Activated T-cell treated with anti-CD3 and anti-CD28 coated beads, Interleukin-2, amount 50 U/mL, for 72 hours (primary cell): Measurements from ENCODE around the gene NFE2L2. TPM values are rescaled to one million over a fixed set of nuclear protein-coding genes. Genes with fewer than 3 reads are reported as not detected.
"Not testable (repeated sequence)": the region's sequence is repeated elsewhere in the genome, so short reads cannot be mapped to it uniquely, and the experiment has no call there.

Experiments
- ATAC-seq, 2 donors: fragments of 150-1000 bp; cut with Tn5 transposase; replicated peaks in 1 of 2; 2 replicates each; pipeline ENCODE4 v1.10.0; 2021; ENCODE audit warnings: moderate library complexity in 2 of 2, mild to moderate bottlenecking in 1 of 2
- DNase-seq, 2 donors: peaks; one replicate each; pipeline ENCODE4 v3.0.0; 2021 to 2022; ENCODE audit warnings: mixed read lengths in 1 of 2
- H3K27ac Mint-ChIP-seq: one replicate; pipeline ENCODE4 v1.8.0; 2022; ENCODE audit warnings: mild to moderate bottlenecking, moderate library complexity, mixed read lengths
- H3K27me3 Mint-ChIP-seq: one replicate; pipeline ENCODE4 v1.8.0; 2022; ENCODE audit warnings: low read depth, mixed read lengths
- H3K36me3 Mint-ChIP-seq, 2 donors: one replicate each; pipeline ENCODE4 v1.8.0; 2022; ENCODE audit warnings: mixed read lengths in 2 of 2, mild to moderate bottlenecking in 1 of 2; ENCODE audit not compliant: insufficient read depth in 2 of 2
- H3K4me1 Mint-ChIP-seq: one replicate; pipeline ENCODE4 v1.8.0; 2022; ENCODE audit warnings: low read depth, mixed read lengths
- H3K4me3 Mint-ChIP-seq, 2 donors: one replicate each; pipeline ENCODE4 v1.8.0; 2022; ENCODE audit warnings: mild to moderate bottlenecking in 2 of 2, mixed read lengths in 2 of 2, moderate library complexity in 2 of 2
- H3K9me3 Mint-ChIP-seq, 2 donors: one replicate each; pipeline ENCODE4 v1.8.0; 2022; ENCODE audit warnings: mixed read lengths in 2 of 2
- total RNA-seq, 2 donors: library from RNA; stranded (reverse); gene quantifications; one replicate each; pipeline ENCODE4 v1.2.3, GENCODE V29; 2022

Gene NFE2L2
- total RNA-seq, 2 donors from 2014 or later = 74.6 to 81.4 TPM

DNA sequence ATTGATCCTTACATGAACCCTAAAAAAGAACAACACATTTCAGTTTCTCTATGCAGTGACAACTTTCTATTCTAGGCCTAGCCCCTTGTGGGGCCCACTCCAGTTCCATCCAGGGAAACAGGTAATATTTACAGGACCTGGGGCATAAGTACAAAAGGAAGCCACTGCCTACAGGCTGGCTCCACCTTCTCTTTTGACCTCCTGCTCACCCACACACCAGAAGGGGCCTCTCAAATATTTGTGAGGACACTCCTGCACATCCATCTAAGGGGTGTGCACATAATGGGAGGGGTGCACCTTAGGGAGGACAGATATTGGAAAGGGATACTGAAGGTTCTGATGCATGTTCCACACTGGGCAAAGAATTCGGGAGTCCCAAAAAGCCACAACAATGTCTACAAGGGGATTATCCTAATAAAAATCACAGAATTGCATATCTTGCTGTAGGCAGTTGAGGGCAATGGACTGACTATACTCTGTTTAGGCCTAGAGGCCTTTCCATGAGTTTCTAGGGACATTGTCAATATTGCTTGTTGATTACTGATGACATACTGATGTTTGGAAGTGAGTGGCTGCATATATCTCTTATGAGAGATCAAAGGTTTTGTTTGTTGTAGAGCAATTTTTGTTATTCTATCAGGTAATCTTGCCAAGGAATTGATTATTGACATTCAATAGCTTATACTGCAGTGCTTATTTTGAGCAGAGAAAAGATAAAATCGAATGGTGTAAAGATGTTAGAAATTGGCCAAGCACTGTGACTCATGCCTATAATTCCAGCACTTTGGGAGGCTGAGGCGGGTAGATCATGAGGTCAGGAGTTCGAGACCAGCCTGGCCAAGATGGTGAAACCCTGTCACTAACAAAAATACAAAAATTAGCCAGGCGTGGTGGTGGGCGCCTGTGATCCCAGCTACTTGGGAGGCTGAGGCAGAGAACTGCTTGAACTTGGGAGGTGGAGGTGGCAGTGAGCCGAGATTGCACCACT lies 75.8 kb downstream of the NFE2L2 start:
- ATAC-seq (no peak), DNase-seq (no peak)
- H3K9me3 Mint-ChIP-seq = no peaks in the 10 kb centered on the region
- no peaks in the 10 kb centered on the region for H3K36me3 Mint-ChIP-seq
- H3K4me1 Mint-ChIP-seq = no peaks in the 10 kb centered on the region
- H3K27me3 Mint-ChIP-seq = peaks cover 7% of the 10 kb centered on the region
- H3K4me3 Mint-ChIP-seq = no peak overlapping the region
- no peak overlapping the region for H3K27ac Mint-ChIP-seq

DNA sequence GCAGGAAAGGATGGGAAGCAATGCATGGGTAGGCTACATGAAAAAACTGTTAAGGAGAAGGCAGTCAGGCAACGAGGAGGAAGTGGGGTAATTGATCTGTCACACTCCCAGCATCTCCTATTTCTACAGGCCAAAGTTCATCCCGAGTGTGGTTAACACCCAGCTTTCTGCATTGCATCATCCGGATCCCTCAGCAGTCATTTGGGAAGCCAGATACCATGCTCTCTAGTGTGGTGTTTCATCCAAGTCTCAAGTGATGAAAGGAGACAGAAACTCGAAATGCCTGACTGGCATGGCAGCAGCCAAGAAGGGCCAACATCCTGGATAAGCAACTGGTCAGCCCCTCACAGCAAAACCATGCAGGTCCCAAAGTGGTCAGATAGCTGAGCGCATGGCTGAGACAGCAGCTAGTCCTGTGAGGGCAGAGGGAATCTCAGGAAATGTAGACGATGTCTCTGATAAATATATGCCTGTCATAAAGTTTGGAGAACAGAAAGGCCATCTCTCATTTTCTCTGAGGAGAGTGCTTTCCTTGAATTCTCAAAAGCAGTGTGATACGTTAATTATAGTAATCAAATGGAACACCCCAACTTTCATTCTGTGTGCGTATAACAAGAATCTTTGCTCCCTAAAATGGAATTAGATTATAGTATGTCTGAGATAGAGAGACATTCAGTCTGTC lies 76.8 kb downstream of the NFE2L2 start:
- no peak for ATAC-seq
- Mint-ChIP-seq H3K27me3 (peaks cover 7% of the 10 kb centered on the region), H3K9me3 (no peaks in the 10 kb centered on the region), H3K4me3 (no peak overlapping the region), H3K36me3 (no peaks in the 10 kb centered on the region), H3K27ac (no peak overlapping the region), H3K4me1 (no peaks in the 10 kb centered on the region)
- DNase-seq = no peak

- H3K27ac Mint-ChIP-seq, H3K4me3 Mint-ChIP-seq, ATAC-seq, DNase-seq, H3K4me1 Mint-ChIP-seq, H3K36me3 Mint-ChIP-seq, H3K27me3 Mint-ChIP-seq, H3K9me3 Mint-ChIP-seq: not testable (repeated sequence)
Observed at GRCh38 chr2:177186038-177186437, 78.5 kb downstream of the NFE2L2 start.

GRCh38 chr2:177184606-177185005 lies 79.9 kb downstream of the NFE2L2 start:
- ATAC-seq = no peak
- no peak overlapping the region for H3K27ac Mint-ChIP-seq
- no peaks in the 10 kb centered on the region for H3K4me1 Mint-ChIP-seq
- H3K9me3 Mint-ChIP-seq = no peaks in the 10 kb centered on the region
- H3K36me3 Mint-ChIP-seq = no peaks in the 10 kb centered on the region
- H3K27me3 Mint-ChIP-seq = peaks cover 7% of the 10 kb centered on the region
- DNase-seq = no peak
- no peak overlapping the region for H3K4me3 Mint-ChIP-seq

- peaks cover 7% of the 10 kb centered on the region for H3K27me3 Mint-ChIP-seq
- H3K27ac Mint-ChIP-seq = no peak overlapping the region
- no peaks in the 10 kb centered on the region for H3K4me1 Mint-ChIP-seq
- H3K4me3 Mint-ChIP-seq = no peak overlapping the region
- no peaks in the 10 kb centered on the region for H3K9me3 Mint-ChIP-seq
- ATAC-seq (no peak), DNase-seq (no peak)
- no peaks in the 10 kb centered on the region for H3K36me3 Mint-ChIP-seq
Observed at GRCh38 chr2:177183860-177184259, 80.7 kb downstream of the NFE2L2 start.

Other genes with a start within 250 kb of the NFE2L2 start
- 100 to 1,000 TPM; 140 to 148 TPM for gene HNRNPA3, start 51.9 kb downstream of the NFE2L2 start, total RNA-seq
- 10 to 100 TPM; 38.8 to 44.6 TPM for gene AGPS, start 128.0 kb upstream of the NFE2L2 start, total RNA-seq